OCI-LY7 (cell line): ENCODE measurements around the gene DIAPH2. TPM values are rescaled to one million over a fixed set of nuclear protein-coding genes. Genes with fewer than 3 reads are reported as not detected.

Experiments used
- BruUV-seq: library from RNA; stranded (reverse); fragments of 400-500 nt; replicated peaks from 2 replicates; lab custom pipeline; 2021; lab: Mats Ljungman, UMichigan
- CTCF ChIA-PET: fragments of 300-600 bp; sonication (Branson Sonifier 250); formaldehyde crosslinking; loops from one replicate; lab custom pipeline; 2022; ENCODE audit warnings: antibody characterized with exemption; ENCODE audit not compliant: unreplicated experiment; lab: Charles Lee
- POLR2A ChIA-PET: fragments of 300-600 bp; sonication (Branson Sonifier 250); formaldehyde crosslinking; loops from one replicate; lab custom pipeline; 2022; ENCODE audit warnings: antibody characterized with exemption; lab: Charles Lee
- DNase-seq: peaks from one replicate; pipeline ENCODE4 v3.0.0-alpha.2; 2015; ENCODE audit warnings: low spot score
- H2AFZ ChIP-seq: fragments of 200-600 bp; sonication (generic), shearing (Covaris generic); 2 replicates; pipeline ENCODE4 v1.6.1; 2014; ENCODE audit warnings: mild to moderate bottlenecking, antibody characterized with exemption, low read length, moderate library complexity
- H3K27ac ChIP-seq: fragments of 200-600 bp; sonication (generic); 2 replicates; pipeline ENCODE4 v1.5.1; 2014; ENCODE audit warnings: mixed run types, low read depth, mild to moderate bottlenecking, moderate library complexity, low read length, inconsistent platforms; ENCODE audit not compliant: poor library complexity, severe bottlenecking
- H3K36me3 ChIP-seq: fragments of 200-600 bp; sonication (generic); 2 replicates; pipeline ENCODE4 v1.6.1; 2014; ENCODE audit warnings: mild to moderate bottlenecking, antibody characterized with exemption, low read length, moderate library complexity, mixed read lengths; ENCODE audit not compliant: insufficient read depth
- H3K4me1 ChIP-seq: fragments of 200-600 bp; sonication (generic); 2 replicates; pipeline ENCODE4 v1.5.1; 2014; ENCODE audit warnings: mild to moderate bottlenecking, low read length; ENCODE audit not compliant: insufficient read depth, poor library complexity, severe bottlenecking
- H3K4me2 ChIP-seq: fragments of 200-600 bp; sonication (generic); 2 replicates; pipeline ENCODE4 v1.6.1; 2014; ENCODE audit warnings: mild to moderate bottlenecking, low read length
- H3K4me3 ChIP-seq: fragments of 200-600 bp; sonication (generic); 2 replicates; pipeline ENCODE4 v1.5.1; 2014; ENCODE audit warnings: mild to moderate bottlenecking, low read depth, low read length; ENCODE audit not compliant: poor library complexity, severe bottlenecking
- H3K79me2 ChIP-seq: fragments of 200-600 bp; sonication (generic); 2 replicates; pipeline ENCODE4 v1.6.1; 2016; ENCODE audit warnings: low read depth, mild to moderate bottlenecking, low read length, moderate library complexity, mixed read lengths; ENCODE audit not compliant: insufficient read depth
- H3K9me2 ChIP-seq: fragments of 200-600 bp; sonication (generic); 2 replicates; pipeline ENCODE4 v1.6.1; 2016; ENCODE audit warnings: mild to moderate bottlenecking, low read length, mixed read lengths; ENCODE audit not compliant: insufficient read depth
- H3K9me3 ChIP-seq: fragments of 200-600 bp; sonication (generic); 2 replicates; pipeline ENCODE4 v1.6.1; 2014; ENCODE audit warnings: mild to moderate bottlenecking, mixed run types, low read length, mixed read lengths
- H4K20me1 ChIP-seq: fragments of 200-600 bp; sonication (generic); 2 replicates; pipeline ENCODE4 v1.6.1; 2014; ENCODE audit warnings: mild to moderate bottlenecking, antibody characterized with exemption, low read length, moderate library complexity, mixed read lengths; ENCODE audit not compliant: insufficient read depth
- EZH2phosphoT487 ChIP-seq: fragments of 200-600 bp; sonication (generic); IDR thresholded peaks from 2 replicates; pipeline ENCODE4 v1.6.1; 2018; ENCODE audit warnings: low read depth, borderline replicate concordance, mild to moderate bottlenecking, mixed run types, antibody characterized with exemption, low read length, moderate library complexity, mixed read lengths
- intact Hi-C: fragments of 100-400 bp; cut with micrococcal nuclease; formaldehyde crosslinking; loops from one replicate; pipeline ENCODE4 v1.10.0; 2022; ENCODE audit not compliant: unreplicated experiment
- total RNA-seq, 2 experiments: library from RNA; depleted of rRNA in 1 of 2; stranded (reverse); fragments of >200 nt in 1 of 2; shearing (Covaris generic) in 1 of 2; gene quantifications; 2 replicates each; pipeline ENCODE4 v1.2.3, GENCODE V29; 2014 to 2022
- TF ChIP-seq, protein P1 (sequence below): fragments of 200-600 bp; sonication (generic); conservative IDR thresholded peaks from 2 replicates; pipeline ENCODE4 v1.5.1; 2014; ENCODE audit warnings: mild to moderate bottlenecking, antibody characterized with exemption, low read length, moderate library complexity, mixed read lengths

The DIAPH2 gene
- total RNA-seq, 2 experiments from 2014 or later: 21.3 to 21.5 TPM

DNA sequence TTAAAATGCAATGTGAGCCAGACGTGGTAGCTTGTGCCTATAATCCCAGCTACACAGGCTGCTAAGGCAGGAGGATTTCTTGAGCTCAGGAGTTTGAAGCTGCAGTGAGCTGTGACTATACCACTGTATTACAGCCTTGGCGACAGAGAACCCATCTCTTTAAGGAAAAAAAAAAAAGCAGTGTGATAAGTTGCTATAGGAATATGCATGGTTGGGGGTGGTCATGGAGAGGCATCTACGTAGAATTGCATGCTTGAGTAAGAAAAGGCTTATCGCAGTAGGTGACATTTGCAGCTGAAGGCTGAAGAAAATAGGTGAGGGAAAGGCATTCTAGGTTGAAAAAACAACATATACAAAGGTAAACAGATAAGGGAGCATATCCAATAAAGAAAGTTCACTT, 4.1 kb downstream of the DIAPH2 start:
- peaks cover 31% of the 10 kb centered on the region for H3K79me2 ChIP-seq
- H3K4me3 ChIP-seq: no peak overlapping the region
- no peak overlapping the region for H3K27ac ChIP-seq
- ChIA-PET POLR2A (interaction anchor here (0.9 kb wide), 1 partner anchor 56 kb away, joined by 3 read pairs; no protein-coding TSS in a partner anchor), CTCF (no interaction called here)
- H2AFZ ChIP-seq: no peak overlapping the region
- TF ChIP-seq EZH2phosphoT487: no peak
- TF ChIP-seq, protein P1, sequence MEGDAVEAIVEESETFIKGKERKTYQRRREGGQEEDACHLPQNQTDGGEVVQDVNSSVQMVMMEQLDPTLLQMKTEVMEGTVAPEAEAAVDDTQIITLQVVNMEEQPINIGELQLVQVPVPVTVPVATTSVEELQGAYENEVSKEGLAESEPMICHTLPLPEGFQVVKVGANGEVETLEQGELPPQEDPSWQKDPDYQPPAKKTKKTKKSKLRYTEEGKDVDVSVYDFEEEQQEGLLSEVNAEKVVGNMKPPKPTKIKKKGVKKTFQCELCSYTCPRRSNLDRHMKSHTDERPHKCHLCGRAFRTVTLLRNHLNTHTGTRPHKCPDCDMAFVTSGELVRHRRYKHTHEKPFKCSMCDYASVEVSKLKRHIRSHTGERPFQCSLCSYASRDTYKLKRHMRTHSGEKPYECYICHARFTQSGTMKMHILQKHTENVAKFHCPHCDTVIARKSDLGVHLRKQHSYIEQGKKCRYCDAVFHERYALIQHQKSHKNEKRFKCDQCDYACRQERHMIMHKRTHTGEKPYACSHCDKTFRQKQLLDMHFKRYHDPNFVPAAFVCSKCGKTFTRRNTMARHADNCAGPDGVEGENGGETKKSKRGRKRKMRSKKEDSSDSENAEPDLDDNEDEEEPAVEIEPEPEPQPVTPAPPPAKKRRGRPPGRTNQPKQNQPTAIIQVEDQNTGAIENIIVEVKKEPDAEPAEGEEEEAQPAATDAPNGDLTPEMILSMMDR: no peak
- intact Hi-C loops: loop anchor here (10.0 kb wide), 1 partner anchor 146 kb away; no protein-coding TSS in a partner anchor
- no peaks in the 10 kb centered on the region for H3K9me3 ChIP-seq
- DNase-seq: no peak
- H3K9me2 ChIP-seq: no peaks in the 10 kb centered on the region
- peaks cover 5% of the 10 kb centered on the region for H3K4me1 ChIP-seq
- no peak overlapping the region for H3K4me2 ChIP-seq
- H4K20me1 ChIP-seq: no peaks in the 10 kb centered on the region
- H3K36me3 ChIP-seq: peaks cover 2% of the 10 kb centered on the region
- BruUV-seq: no TSS peak

DNA sequence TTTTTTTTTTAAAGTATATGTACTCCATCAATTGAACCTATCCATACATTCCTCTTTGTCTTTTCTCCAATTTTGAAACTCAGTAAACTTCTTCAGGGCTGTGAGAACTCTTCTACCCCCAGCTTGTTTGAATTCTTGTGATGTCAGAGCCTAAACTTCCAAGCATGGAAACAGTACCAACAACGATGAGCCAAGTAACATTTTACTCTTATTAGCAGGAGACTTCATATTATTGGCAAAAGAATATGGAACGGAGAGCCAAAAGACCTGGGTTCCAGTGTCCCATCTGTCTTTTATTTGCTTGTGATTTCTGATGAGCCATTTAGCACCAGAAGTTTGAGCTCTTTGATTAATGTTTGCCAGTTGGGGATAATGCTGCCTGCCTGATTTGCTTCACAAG, 5.3 kb downstream of the DIAPH2 start:
- H3K9me3 ChIP-seq: no peaks in the 10 kb centered on the region
- H3K9me2 ChIP-seq: no peaks in the 10 kb centered on the region
- CTCF ChIA-PET: no interaction called here
- BruUV-seq: no TSS peak
- no peak overlapping the region for H2AFZ ChIP-seq
- intact Hi-C loops: loop anchor here (10.0 kb wide), 1 partner anchor 145 kb away; no protein-coding TSS in a partner anchor
- DNase-seq: no peak
- POLR2A ChIA-PET: no interaction called here
- H3K4me2 ChIP-seq: no peak overlapping the region
- no peak overlapping the region for H3K27ac ChIP-seq
- peaks cover 2% of the 10 kb centered on the region for H3K36me3 ChIP-seq
- no peak for TF ChIP-seq EZH2phosphoT487
- TF ChIP-seq, protein P1: no peak
- no peaks in the 10 kb centered on the region for H3K4me1 ChIP-seq
- no peaks in the 10 kb centered on the region for H4K20me1 ChIP-seq
- peaks cover 31% of the 10 kb centered on the region for H3K79me2 ChIP-seq
- no peak overlapping the region for H3K4me3 ChIP-seq

DNA sequence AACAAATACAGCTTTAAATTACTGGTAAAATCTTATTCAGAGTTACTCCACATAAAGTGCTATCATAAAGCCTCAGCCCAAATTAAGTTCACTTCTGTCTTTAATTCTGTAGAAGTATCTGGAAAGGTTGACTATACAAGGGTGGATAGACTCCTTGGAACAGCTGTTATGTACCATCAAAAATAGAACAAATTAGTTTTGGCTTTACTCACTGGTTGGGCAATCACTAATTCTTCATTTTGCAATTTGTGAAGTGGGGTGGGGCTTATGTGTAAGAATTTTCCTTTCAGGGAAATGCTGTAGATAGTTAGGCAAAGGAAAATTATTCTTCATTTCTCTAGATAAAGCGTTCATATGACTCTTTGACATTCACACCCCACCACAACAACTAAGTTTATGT, 7.8 kb downstream of the DIAPH2 start:
- Histone ChIP-seq H3K9me3 (no peaks in the 10 kb centered on the region), H3K4me2 (no peak overlapping the region), H3K79me2 (peaks cover 10% of the 10 kb centered on the region; the same call in 1 of the 2 replicates), H3K4me1 (no peaks in the 10 kb centered on the region), H3K27ac (no peak overlapping the region), H3K9me2 (no peaks in the 10 kb centered on the region), H3K4me3 (no peak overlapping the region), H3K36me3 (peaks cover 2% of the 10 kb centered on the region), H2AFZ (no peak overlapping the region), H4K20me1 (no peaks in the 10 kb centered on the region)
- BruUV-seq: no TSS peak
- intact Hi-C loops: no loop called here
- CTCF ChIA-PET: no interaction called here
- POLR2A ChIA-PET: no interaction called here
- no peak for DNase-seq
- TF ChIP-seq, protein P1: no peak
